Right lobe of liver (tissue), 6 donors: ENCODE data around the gene AMN1. TPM values are rescaled to one million over a fixed set of nuclear protein-coding genes. Genes with fewer than 3 reads are reported as not detected.
A peak's percentile ranks its signal among the peaks of the same experiment; 100 is the strongest.
"Not testable (repeated sequence)": the region's sequence is repeated elsewhere in the genome, so short reads cannot be mapped to it uniquely, and the experiment has no call there.

Source experiments
- ATAC-seq, 4 donors: fragments of 200-7000 bp; cut with Tn5 transposase; one replicate each; pipeline ENCODE4 v1.9.1; 2020; ENCODE audit warnings: mild to moderate bottlenecking in 4 of 4, moderate library complexity in 4 of 4
- DNase-seq, 3 donors: peaks; one replicate each; pipeline ENCODE4 v3.0.0-alpha.2; 2020
- H3K27ac ChIP-seq, 3 donors: fragments of 200-600 bp; one replicate each; pipeline ENCODE4 v1.8.0; 2022
- H3K27me3 ChIP-seq, 2 donors: fragments of 200-600 bp; one replicate each; pipeline ENCODE4 v1.8.0; 2022
- H3K36me3 ChIP-seq, 4 donors: fragments of 200-600 bp; sonication (generic) in 1 of 4; one replicate each; pipeline versions ENCODE4 v1.5.1 to v1.8.0; 2017 to 2022; ENCODE audit warnings: control low read depth in 1 of 4
- H3K4me1 ChIP-seq, 4 donors: fragments of 200-600 bp; sonication (generic) in 1 of 4; one replicate each; pipeline versions ENCODE4 v1.5.1 to v1.8.0; 2017 to 2022; ENCODE audit warnings: control low read depth in 1 of 4
- H3K4me3 ChIP-seq, 3 donors: fragments of 200-600 bp; one replicate each; pipeline ENCODE4 v1.8.0; 2022
- H3K9me3 ChIP-seq, 4 donors: fragments of 200-600 bp; sonication (generic) in 1 of 4; one replicate each; pipeline versions ENCODE4 v1.5.1 to v1.8.0; 2017 to 2022; ENCODE audit warnings: control low read depth in 1 of 4
- CTCF ChIP-seq, 4 donors: fragments of 200-600 bp in 3 of 4; fragments of 450-650 bp in 1 of 4; IDR thresholded peaks; one replicate each; pipeline versions ENCODE4 v1.5.1 to v1.8.0; 2016 to 2022; ENCODE audit warnings: antibody characterized with exemption in 4 of 4, mild to moderate bottlenecking in 2 of 4
- POLR2A ChIP-seq: fragments of 450-650 bp; IDR thresholded peaks from one replicate; pipeline ENCODE4 v1.6.1; 2017; ENCODE audit warnings: antibody characterized with exemption, mild to moderate bottlenecking
- WGBS: methylation state at CpG from one replicate; pipeline ENCODE4 v1.1.6; 2018; ENCODE audit warnings: low coverage, low lambda C conversion rate; ENCODE audit not compliant: insufficient coverage; ENCODE audit errors: missing lambda C conversion rate; 5-methylcytosine and 5-hydroxymethylcytosine counted together
- intact Hi-C, 2 donors: fragments of 100-400 bp; cut with DNase I; formaldehyde crosslinking; loops; one replicate each; pipeline versions ENCODE4 v1.11.2 to v1.14.1; 2022
- total RNA-seq, 6 experiments: library from RNA; depleted of rRNA in 2 of 6; stranded (reverse); fragments of >200 nt in 2 of 6; fragmentation: NEBNext Ultra II Directional in 3 of 6; extraction: Animal tissue kit (Norgen Biotek cat#: 25700) in 3 of 6; gene quantifications; one replicate each; pipeline versions ENCODE4 v1.1.0 to v1.2.4, GENCODE V29; 2016 to 2023
- donor health status: DM: no; HTN: yes; CAD: no.
- donor health status: DM: no; HTN: no; CAD: no.
- donor health status: DM: no; HTN: no; CAD: no.
- donor health status: DM: no; HTN: yes; CAD: no.
- donor health status: DM: no; HTN: yes; CAD: no.

Gene AMN1
- total RNA-seq, 6 experiments from 2014 or later: 1.2 to 7.3 (median 2.8) TPM

- ATAC-seq (peak; percentile 86 to 96 (median 88)), DNase-seq (peak; percentile 50 to 76 (median 64))
- Histone ChIP-seq H3K4me3 (no peak overlapping the region), H3K27ac (peak overlapping the region; percentile 39 to 75 (median 62)), H3K9me3 (peaks cover 0 to 6% (median 0%) of the 10 kb centered on the region in 4 donors), H3K4me1 (peaks cover 0 to 27% (median 2%) of the 10 kb centered on the region in 4 donors), H3K27me3 (no peaks in the 10 kb centered on the region), H3K36me3 (no peaks in the 10 kb centered on the region)
- intact Hi-C loops: no loop called here
- WGBS: 13% methylated on average over 5 of the region's 5 CpGs
- peak; percentile 33 for TF ChIP-seq POLR2A
- TF ChIP-seq CTCF (IDR thresholded peaks at IDR 0.05): no peak
Measured at GRCh38 chr12:31749024-31749704, 20.3 kb upstream of the AMN1 start.

GRCh38 chr12:31745242-31745641, 16.4 kb upstream of the AMN1 start:
- H3K9me3 ChIP-seq: peaks cover 0 to 6% (median 0%) of the 10 kb centered on the region in 4 donors
- WGBS: 79% methylated on average over 2 of the region's 2 CpGs
- H3K36me3 ChIP-seq: no peaks in the 10 kb centered on the region
- no peak overlapping the region for H3K4me3 ChIP-seq
- TF ChIP-seq CTCF (IDR thresholded peaks at IDR 0.05) (no peak), POLR2A (no peak)
- ATAC-seq (no peak), DNase-seq (no peak)
- peaks cover 0 to 24% (median 2%) of the 10 kb centered on the region in 4 donors for H3K4me1 ChIP-seq
- H3K27ac ChIP-seq: no peak overlapping the region
- H3K27me3 ChIP-seq: no peaks in the 10 kb centered on the region
- intact Hi-C loops: no loop called here

GRCh38 chr12:31744363-31744762, 15.5 kb upstream of the AMN1 start:
- intact Hi-C loops, H3K4me3 ChIP-seq, H3K9me3 ChIP-seq, H3K27ac ChIP-seq, H3K36me3 ChIP-seq, H3K27me3 ChIP-seq, DNase-seq, ATAC-seq: not testable (repeated sequence)
- H3K4me1 ChIP-seq: peaks cover 0 to 21% (median 2%) of the 10 kb centered on the region in 4 donors
- 86% methylated on average over 4 of the region's 4 CpGs for WGBS

- H3K27ac ChIP-seq: no peak overlapping the region
- ATAC-seq: peak in 1 of 4 donors; percentile 16
- peaks cover 0 to 13% (median 2%) of the 10 kb centered on the region in 4 donors for H3K4me1 ChIP-seq
- H3K36me3 ChIP-seq: no peaks in the 10 kb centered on the region
- no peak overlapping the region for H3K4me3 ChIP-seq
- H3K27me3 ChIP-seq: no peaks in the 10 kb centered on the region
- no peak for TF ChIP-seq CTCF (IDR thresholded peaks at IDR 0.05)
- no peak for TF ChIP-seq POLR2A
- 19% methylated on average over 1 of the region's 1 CpG for WGBS
- intact Hi-C loops: no loop called here
- no peak for DNase-seq
- no peaks in the 10 kb centered on the region for H3K9me3 ChIP-seq
Measured at GRCh38 chr12:31742891-31743290, 14.1 kb upstream of the AMN1 start.

DNA sequence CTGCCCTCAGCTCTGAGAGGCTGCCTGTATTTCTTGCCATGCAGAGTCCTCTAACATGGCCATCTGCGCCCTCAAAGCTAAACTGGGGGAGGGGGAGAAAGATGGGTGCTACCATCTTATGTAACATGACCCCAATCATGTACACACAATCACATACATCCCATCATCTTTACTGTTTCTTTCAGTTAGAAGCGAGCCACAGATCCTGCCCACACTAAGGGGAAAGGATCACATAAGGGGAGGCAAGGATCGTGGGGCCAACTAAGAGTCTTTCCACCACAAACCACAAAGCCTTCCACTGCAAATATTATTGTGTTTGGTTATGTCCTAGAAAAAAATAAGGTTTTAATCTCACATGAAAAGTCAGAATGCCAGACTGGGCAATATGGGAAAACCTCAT, 11.8 kb upstream of the AMN1 start:
- WGBS: 20% methylated on average over 2 of the region's 3 CpGs
- no peak for TF ChIP-seq POLR2A
- no peak for TF ChIP-seq CTCF (IDR thresholded peaks at IDR 0.05)
- H3K4me3 ChIP-seq: no peak overlapping the region

More for the DNA sequence above, 11.8 kb upstream of the AMN1 start:
- Histone ChIP-seq H3K4me1 (no peaks in the 10 kb centered on the region), H3K36me3 (no peaks in the 10 kb centered on the region), H3K9me3 (no peaks in the 10 kb centered on the region), H3K27ac (no peak overlapping the region), H3K27me3 (no peaks in the 10 kb centered on the region)
- ATAC-seq (no peak), DNase-seq (no peak)
- intact Hi-C loops: no loop called here
